NCI-H226 (cell line): ENCODE data around the gene ACTR2.
"Not testable (repeated sequence)": the region's sequence is repeated elsewhere in the genome, so short reads cannot be mapped to it uniquely, and the experiment has no call there.

ENCODE experiments used
- DNase-seq: peaks from one replicate; pipeline ENCODE4 v3.0.0-alpha.2; 2015

The ACTR2 gene

DNA sequence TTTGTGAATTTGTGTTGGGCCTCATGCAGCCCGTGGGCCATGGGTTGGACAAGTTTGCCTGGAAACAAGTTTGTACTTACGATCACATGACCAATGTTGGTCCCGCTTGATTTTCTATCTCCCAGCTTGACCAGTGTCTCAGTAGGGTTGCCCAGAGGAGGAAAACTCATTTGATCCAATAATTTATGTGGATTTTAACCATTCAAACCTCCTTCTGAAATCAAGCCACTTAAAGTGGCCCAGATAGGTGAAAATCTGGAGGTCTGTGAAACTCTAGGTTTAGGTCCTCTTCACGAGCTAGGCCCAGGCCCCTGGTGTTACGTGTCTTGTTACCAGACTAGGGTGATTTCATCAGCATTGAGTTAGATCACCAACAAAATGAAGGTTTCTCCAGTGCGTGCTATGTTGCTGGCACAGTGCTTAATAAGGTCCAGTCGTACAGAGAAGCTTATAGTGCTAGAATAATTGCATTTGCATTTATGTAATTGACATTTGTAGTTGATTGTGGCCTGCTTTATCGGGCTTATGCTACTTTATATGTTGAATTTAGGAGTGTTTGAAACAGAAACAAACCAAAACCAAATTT, 4.4 kb downstream of the ACTR2 start:
- DNase-seq, result no peak

DNA sequence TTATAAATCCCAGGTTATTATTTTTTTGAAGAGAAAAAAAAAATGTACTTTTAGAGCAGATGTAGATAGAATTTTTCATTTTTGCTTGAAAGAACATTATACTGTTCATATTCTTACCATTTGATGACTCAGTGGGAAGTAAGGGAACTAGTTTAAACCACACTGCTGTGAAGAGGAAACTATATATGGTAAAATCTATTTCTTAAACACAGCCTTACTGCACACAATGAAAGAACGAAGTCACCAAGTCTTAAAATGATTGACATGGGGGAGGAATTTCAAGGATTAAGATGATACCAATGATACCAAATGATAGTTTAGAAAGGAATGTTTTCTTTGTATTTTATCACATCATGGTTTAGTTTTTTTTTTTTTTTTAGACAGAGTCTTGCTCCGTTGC, 5.0 kb downstream of the ACTR2 start:
- DNase-seq, result peak; percentile 14

DNA sequence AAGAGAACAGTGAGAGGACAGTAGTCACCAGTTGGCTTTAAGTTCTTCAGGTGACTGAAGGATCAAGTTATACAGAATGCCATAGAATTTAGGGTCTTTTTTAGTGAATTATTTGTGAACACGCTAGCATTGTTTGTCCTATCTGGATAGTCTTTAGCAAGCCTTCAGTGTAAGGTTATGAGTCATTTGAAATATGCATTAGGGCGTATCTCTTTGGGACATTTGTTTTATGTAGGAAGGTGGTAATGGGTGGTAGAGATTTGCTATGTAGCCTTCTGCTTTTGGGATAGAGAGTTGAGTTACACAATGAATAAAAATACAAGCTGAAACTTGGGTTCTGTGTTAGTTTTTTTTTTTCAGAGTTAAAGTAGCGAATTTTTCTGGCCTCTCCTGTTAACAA, 13.0 kb downstream of the ACTR2 start:
- DNase-seq, result no peak

DNA sequence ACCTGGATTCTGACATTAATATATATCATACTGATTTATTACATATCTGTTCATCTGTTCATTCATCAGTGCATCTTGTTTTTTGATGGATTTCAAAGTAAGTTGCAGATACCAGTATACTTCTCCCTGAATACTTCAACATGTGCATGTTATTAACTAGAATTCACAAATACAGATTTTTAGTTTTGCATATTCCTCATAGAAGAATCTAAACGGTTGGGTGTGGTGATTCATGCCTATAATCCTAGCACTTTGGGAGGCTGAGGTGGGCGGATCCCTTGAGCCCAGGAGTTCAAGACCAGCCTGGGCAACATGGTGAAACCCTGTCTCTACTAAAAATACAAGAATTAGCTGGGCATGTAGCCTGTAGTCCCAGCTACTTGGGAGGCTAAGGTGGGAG, 16.8 kb downstream of the ACTR2 start:
- not testable (repeated sequence) for DNase-seq

DNA sequence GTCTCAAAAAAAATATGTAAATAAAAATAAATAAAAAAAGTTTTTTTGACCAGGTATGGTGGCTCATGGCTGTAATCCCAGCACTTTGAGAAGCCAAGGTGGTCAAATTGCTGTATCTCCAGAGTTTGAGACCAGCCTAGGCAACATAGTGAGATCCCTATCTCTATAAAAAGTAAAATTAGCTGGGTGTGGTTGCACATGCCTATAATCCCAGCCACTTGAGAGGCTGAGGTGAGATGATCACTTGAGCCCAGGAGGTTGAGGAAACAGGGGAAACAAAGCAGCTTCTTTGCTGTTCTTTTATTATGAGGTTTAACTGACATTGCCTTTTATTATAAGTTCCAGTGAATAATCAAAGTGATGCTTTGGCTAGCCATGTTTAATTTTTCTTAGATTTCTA, 25.0 kb downstream of the ACTR2 start:
- DNase-seq, result no peak

DNA sequence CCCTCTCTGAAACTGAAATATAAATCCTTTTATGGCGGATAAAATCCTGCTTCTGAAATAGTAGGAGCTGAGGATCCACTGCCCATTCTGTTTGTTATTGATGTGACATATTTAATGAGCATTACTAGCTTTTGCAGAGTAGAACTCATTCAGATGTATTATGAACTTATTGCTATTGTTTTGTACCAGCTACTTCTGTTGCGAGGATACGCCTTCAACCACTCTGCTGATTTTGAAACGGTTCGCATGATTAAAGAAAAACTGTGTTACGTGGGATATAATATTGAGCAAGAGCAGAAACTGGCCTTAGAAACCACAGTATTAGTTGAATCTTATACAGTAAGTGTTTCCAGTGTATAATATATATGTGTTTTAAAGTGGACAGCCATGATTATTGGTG, 27.7 kb downstream of the ACTR2 start:
- no peak for DNase-seq

DNA sequence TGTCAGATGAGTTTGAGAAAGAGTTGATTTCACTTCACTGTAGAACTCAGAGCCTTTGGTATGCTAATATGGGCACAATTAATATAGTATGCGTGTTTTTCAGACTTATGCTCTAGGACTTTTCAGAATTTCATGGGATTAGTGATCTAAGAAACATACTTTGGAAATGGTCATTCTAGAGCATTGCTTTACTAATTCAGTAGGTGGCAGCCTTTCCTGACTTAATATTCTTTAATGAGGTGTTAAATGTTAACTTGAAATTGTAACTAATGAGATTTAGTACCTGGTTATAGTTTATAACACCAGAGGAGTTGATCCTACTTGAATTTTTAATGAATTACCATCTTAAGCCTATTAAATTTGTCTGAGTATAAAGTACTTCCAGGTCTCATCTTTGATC, 28.4 kb downstream of the ACTR2 start:
- DNase-seq, result no peak

DNA sequence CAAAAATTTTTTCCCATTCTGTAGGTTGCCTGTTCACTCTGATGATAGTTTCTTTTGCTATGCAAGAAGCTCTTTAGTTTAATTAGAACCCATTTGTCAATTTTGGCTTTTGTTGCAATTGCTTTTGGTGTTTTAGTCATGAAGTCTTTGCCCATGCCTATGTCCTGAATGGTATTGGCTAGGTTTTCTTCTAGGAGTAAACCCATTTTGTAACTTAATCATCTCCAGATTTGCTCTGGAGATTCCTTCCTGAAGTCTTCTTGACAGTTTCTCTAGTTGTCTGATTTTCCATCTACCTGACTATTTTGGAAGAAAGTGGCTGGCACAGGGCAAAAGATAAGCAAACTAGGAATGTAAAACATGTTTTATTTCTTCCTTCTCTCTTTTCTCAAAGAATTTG, 30.2 kb downstream of the ACTR2 start:
- DNase-seq, result not testable (repeated sequence)

DNA sequence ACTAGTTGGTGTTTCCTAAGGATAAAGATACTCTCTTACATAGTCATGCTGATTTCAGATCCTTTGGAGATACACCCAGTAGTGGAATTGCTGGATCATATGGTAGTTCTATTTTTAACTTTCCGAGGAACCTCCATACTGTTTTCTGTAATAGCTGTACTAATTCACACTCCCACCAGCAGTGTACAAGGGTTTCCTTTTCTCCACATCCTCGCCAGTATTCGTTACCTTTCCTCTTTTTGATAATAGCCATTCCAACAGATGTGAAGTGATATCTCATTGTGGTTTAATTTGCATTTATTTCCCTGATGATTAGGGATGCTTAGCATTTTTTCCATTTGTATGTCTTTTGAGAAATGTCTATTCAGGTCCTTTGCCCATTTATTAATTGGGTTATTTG, 34.0 kb downstream of the ACTR2 start:
- DNase-seq, result no peak

DNA sequence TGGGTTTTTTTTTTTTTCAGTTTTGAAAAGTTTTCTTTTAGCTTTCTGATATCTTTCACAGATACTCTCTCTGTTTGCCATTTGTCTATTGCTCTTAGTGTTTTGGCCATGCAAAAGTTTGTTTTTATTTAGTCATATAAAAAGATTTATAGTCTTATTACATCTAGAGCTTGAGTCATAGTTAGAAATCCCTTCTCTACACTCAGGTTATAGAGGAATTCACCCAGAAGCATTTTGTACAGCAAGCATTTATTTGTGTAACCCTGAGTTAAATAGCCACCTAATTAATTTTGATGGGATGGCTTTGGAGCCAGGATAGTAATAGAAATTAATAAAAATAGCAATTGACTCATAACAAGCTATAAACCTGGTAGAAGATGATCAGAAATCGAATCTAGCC, 35.6 kb downstream of the ACTR2 start:
- DNase-seq, result no peak

DNA sequence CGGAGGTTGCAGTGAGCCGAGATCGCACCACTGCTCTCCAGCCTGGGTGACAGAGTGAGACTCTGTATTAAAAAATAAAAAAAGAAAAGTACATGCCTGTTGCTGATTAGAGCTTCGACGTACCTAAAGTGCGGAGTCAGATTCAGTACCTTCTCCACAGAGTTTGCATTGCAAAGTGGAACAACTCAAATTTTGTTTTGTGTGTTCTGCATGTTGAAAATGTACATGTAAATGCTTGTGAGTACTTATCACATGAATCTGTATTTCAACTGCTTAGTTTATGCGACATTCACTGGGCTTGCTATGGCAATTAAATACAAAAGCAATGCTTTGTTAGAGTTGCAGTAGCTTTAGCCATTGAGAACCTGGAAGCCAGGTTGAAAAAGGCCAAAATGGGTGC, 36.4 kb downstream of the ACTR2 start:
- no peak for DNase-seq

DNA sequence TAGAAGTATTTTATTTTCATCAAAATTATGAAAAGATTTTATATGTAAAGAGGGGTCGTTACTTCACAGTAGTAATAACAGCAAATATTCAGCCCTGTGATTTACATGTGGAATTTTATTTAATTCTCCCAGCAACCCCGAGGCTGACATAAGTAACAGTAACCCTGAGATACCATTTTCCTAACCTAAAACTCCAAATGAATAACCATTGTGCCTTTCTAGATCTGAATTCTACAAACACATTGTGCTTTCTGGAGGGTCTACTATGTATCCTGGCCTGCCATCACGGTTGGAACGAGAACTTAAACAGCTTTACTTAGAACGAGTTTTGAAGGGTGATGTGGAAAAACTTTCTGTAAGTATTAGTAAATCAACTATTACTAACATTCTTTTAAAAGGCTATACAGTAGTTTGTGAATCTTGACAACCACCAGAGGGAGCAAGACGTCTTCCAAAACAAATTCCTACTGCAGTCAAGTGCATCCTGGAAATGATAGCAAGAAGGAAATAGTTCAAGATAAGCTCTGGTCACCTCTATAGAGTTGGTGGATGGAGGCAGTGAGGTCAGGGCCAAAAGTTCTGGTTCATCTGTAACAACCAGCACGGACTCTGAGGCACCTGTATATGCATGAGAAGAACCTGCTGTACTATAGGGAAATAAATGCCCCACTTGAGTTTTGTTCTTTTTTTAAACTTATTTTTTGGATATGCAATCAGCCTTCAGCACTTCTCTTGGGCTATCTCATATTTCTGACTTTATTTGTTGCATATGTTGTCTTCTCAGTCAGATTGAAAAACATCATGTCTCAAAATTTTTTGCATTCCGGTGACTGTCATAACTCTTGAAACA, 37.4 kb downstream of the ACTR2 start:
- DNase-seq, result peak; percentile 66

DNA sequence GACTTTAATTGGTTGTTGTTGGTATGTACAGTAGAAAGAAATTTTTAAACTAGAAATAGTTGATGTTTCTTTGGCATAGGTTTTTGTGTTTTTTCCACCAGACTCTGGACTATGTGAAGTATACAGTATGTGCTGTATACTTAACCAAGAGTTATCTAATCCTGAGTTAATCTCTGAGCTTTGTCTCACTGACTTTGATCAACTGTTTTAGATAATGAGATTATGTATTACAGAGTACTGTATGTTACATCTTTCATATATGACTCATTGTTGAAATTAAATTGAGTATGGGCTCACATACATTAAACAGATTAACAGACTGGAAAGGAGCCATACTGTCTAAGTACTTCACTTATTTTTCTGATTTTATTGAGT, 38.0 kb downstream of the ACTR2 start:
- DNase-seq, result no peak

DNA sequence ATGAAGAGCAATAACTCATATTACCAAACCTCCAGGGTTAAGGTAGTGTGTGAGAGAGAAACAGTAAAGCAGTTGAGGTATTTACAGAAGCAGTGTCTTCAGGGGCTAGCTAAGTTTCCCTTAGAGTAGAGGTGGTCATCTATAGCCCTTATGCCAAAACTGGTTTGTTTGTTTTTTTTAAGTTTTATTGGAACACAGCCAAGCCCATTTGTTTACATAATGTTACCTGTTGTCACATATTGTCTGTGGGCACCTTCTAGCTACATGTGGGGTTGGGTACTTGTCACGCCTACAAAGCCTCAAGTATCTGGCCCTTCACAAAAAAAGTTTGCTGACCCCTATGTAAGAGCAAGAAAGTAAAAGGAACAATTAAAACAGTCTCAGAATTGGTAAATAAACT, 39.4 kb downstream of the ACTR2 start:
- no peak for DNase-seq

DNA sequence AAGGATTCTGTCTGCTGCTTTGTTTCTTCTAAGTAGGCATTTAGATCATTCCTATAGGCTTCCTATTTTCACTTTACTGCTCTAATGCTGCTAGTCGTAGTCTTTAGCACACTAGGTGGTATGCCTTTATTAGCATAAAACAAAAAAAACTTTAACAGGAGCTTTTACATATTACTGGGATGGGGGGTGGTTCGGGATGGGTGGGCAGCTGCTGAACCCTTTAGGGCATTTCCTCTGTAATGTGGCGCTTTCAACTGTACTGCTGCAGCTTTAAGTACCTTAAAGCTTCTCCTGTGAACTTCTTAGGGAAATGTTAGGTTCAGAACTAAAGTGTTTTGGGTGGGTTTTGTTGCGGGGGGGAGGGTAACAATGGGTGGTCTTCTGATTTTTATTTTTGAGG, 41.3 kb downstream of the ACTR2 start:
- DNase-seq, result no peak

DNA sequence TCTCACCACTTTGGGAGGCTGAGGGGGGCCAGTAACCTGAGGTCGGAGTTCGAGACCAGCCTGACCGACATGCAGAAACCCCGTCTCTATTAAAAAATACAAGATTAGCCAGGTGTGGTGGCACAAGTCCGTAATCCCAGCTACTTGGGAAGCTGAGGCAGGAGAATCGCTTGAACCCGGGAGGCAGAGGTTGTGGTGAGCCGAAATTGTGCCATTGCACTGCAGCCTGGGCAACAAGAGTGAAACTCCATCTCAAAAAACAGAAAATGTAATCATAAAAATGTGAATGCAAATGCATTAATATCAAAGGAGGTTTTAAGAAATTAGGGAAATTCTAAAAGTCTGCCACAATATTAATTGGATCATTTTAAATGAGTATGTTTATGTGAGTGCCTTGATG, 45.7 kb downstream of the ACTR2 start:
- no peak for DNase-seq

DNA sequence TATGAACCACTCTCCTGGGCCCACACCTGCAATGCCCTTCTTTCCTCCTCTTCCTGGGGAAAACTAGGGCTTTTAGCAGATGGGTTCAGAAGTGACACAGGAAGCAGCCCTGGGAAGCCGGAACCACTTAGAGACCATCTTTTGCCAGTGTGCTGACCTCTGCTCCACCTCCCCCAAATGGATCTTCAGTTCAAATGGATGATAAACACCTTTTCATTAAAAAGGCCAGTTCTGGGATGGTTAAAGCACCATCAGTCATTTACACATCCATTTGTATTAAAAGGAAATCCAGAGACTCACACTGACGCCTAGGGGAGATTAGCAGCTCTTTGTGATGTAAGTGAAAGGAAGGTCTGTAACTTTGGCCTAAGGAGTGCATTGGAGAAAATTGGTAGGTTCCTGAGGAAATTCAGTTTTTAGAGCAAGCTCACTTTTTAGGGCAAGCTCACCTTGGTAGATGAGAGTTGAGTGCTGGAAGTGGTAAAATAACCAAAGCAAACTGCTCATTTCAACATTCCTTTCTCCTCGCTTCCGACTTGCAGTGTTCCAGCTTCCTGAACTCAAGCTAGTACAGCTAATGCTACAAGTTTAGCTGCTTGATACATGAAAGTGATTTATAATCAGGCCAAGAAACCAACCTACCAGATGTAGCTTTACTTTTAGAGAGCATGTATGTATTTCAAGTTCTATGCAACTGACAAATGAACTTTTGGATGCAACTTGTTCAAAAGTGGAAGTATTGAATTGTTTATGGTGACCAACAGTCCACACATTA, 47.7 kb downstream of the ACTR2 start:
- DNase-seq, result no peak

DNA sequence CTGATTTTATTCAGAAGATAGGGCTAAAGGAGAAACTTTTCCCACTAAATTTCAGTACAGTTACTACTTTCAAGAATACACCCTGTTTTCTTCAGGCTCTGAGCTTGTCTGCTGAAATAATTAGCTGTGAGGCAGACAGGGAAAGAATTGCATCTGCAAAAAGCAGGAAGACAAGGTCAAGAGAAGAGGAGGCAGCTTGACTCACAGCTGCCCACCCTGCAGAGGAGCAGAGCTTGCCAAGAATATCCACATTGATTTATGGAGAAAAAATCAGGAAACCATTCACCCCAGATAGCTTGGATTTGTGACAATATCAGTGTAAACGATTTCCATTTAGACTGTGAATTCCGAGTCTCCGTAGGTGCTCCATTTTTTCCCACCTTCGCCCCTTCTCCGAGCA, 49.0 kb downstream of the ACTR2 start:
- no peak for DNase-seq

DNA sequence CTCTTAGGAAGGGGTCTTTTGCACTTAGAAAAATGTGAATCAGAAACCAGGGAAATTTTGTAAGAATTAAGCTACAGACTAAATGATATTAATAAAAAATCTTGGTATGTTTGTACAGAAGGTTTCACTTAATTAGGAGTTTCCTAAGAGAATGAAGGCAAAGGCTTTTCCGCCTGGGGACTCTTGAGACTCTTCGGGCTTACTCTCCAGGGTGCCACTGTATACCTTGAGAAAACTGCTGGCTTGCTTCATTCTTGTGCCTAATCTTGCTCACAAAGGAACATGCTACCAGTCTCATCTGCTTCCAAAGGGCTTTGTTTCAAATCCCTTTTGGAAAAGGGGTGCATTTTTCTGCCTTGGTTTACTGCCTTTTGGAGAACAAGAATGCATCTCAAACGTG, 49.5 kb downstream of the ACTR2 start:
- DNase-seq, result no peak

DNA sequence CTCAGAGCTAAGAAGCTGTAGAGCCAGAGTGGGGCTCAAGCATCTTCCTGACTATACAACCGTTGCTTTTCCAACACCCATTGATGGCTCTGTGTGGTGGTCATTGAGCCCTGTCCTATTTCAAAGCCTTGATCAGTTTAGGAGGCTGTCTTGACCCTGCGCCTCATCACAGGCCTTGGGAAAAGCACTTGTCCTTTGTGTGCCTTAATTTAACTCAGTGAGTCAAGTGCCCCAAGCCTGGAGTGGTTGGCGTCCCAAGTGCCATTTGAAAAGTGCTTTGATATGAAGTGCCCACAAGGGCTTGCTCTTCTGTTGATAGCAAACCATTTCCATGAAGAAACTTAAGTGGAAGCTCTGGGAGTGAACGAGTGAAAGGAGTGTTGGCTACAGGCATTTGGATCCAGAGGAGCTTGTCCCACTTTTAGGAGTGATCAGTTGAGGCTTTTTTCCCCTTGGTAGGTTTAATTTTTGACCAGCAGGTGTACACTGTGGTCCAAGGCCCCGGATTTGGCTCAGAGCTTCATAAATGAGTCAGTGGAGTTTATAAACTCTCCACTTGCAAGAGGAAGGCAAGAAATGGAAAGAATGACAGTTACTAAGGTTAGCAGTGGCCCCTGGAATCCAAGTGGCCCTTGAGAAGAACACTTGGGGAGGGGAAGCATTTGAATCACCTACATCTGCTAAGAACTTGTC, 50.3 kb downstream of the ACTR2 start:
- DNase-seq, result no peak

DNA sequence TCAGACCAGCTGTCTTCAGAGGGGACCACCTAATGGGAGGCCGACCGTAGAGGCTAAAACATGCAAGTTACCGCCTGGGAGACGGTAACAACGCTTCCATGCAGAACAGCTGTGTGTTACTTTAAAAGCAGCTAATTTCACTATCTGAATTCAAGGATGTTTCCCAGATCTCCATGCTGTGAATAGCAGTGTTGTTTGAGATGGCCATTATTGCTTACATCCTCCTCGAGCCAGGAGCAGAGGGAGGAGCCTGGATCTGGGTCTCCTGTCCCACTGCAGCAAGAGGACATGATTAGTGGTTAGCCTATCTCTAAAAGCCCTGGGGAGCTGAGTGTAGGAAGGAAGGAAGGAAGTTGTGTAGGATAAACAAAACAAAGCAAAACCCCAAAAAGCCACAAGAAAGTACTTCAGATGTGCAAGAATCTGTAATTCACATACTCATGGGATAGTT, 50.9 kb downstream of the ACTR2 start:
- DNase-seq, result no peak

DNA sequence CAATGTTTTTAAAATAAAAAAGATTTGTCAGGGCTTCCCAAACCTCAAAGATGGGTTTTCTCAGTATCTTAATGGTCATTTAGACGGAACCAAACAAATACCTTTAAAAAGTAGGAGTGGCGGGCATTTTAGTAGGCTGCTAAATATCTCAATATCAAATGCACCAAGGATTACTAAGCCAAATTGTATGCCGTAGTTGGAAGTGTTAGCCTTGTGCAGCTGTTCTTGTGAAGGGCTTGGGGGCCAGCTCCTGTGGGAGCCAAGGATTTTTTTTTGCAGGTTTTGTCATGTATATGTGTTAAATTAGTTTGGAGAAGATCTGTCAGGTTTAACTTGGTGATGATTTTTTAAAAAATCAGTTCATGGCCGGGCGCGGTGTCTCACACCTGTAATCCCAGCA, 52.1 kb downstream of the ACTR2 start:
- DNase-seq, result no peak

DNA sequence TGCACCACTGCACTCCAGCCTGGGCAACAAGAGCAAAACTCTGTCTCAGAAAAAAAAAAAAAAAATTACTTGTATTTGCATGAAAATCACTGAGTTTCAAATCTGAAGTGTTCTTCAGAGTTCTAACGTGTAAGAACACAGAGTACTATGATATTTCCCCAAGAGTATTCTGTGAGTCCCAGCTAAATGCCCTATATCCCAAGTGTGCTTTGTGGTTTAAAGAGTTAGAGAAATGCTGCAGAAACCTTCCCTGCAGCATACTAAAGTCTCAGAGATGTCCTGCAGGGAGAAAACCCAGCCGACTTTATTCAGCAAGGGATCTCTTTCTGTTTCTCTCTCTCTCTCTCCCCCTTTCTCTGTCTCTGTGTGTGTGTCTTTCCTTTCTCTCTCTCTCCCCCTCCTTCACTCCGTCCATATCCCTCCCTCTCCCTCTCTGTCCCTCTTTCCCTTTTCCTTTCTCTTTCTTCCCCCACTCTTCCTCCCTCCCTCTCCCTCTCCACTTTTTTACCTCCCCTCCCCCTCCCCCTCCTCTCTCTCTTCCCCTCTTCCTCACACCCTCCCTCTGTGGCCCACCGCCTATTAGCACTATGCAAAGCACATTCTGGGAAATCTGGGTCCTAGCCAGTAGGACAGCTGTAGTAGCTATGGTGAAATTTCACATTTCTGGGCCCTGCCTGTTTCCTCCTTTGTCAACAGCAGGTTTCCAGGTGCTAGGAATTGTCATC, 54.2 kb downstream of the ACTR2 start:
- no peak for DNase-seq
